K562 (cell line): ENCODE results near the gene SKIDA1. TPM values are rescaled to one million over a fixed set of nuclear protein-coding genes. Genes with fewer than 3 reads are reported as not detected.

ENCODE experiments used
- DDX20 ChIP-seq: fragments of 450-650 bp; IDR thresholded peaks from 2 replicates; pipeline ENCODE4 v1.6.1; 2016; ENCODE audit warnings: missing genetic modification characterization, low read depth, mild to moderate bottlenecking, missing compliant biosample characterization, moderate library complexity
- E2F6 ChIP-seq, 2 experiments: IDR thresholded peaks; 2 replicates each; pipeline ENCODE4 v1.6.1; 2011; ENCODE audit warnings: borderline replicate concordance in 1 of 2, control low read depth in 1 of 2, low read depth in 1 of 2, low read length in 1 of 2, mild to moderate bottlenecking in 1 of 2, mixed read lengths in 1 of 2, moderate library complexity in 1 of 2; ENCODE audit not compliant: insufficient read depth in 1 of 2, insufficient read length in 1 of 2, poor library complexity in 1 of 2, severe bottlenecking in 1 of 2; ENCODE audit errors: extremely low read depth in 1 of 2
- ETS2 ChIP-seq: IDR thresholded peaks from 2 replicates; pipeline ENCODE4 v1.6.1; 2016; ENCODE audit warnings: borderline replicate concordance, missing genetic modification characterization, mild to moderate bottlenecking, moderate library complexity, missing compliant biosample characterization; ENCODE audit not compliant: poor library complexity, severe bottlenecking
- GATAD2A ChIP-seq: fragments of 450-650 bp; IDR thresholded peaks from 2 replicates; pipeline ENCODE4 v1.6.1; 2017
- HSF4 ChIP-seq: fragments of 250-450 bp; sonication (Bioruptor Pico); IDR thresholded peaks from 2 replicates; pipeline ENCODE4 v2.1.2; 2022; ENCODE audit warnings: mild to moderate bottlenecking, moderate library complexity, borderline replicate concordance
- IFI16 ChIP-seq: fragments of 250-450 bp; sonication (Bioruptor Pico); IDR thresholded peaks from 2 replicates; pipeline ENCODE4 v2.1.2; 2022; ENCODE audit warnings: mild to moderate bottlenecking, inconsistent platforms
- L3MBTL2 ChIP-seq: fragments of 450-650 bp; IDR thresholded peaks from 2 replicates; pipeline ENCODE4 v1.6.1; 2016; ENCODE audit warnings: mild to moderate bottlenecking, moderate library complexity
- NCOA2 ChIP-seq, 2 experiments: fragments of 450-650 bp; IDR thresholded peaks; 2 replicates each; pipeline ENCODE4 v1.6.1; 2018; ENCODE audit warnings: mild to moderate bottlenecking in 2 of 2, moderate library complexity in 1 of 2; ENCODE audit not compliant: partially characterized antibody in 2 of 2
- POLR2AphosphoS5 ChIP-seq: IDR thresholded peaks from 2 replicates; pipeline ENCODE4 v1.6.1; 2011; ENCODE audit warnings: mild to moderate bottlenecking, low read depth, low read length, moderate library complexity; ENCODE audit not compliant: control insufficient read depth, insufficient read depth
- POU5F1 ChIP-seq: fragments of 150-350 bp; IDR thresholded peaks from 2 replicates; pipeline ENCODE4 v1.6.1; 2014; ENCODE audit warnings: borderline replicate concordance, low read length, low read depth, mild to moderate bottlenecking; ENCODE audit not compliant: partially characterized antibody
- PPARD ChIP-seq: fragments of 250-450 bp; sonication (Bioruptor Pico); IDR thresholded peaks from 2 replicates; pipeline ENCODE4 v1.8.0; 2022; ENCODE audit warnings: inconsistent platforms, mild to moderate bottlenecking, moderate library complexity
- RCOR1 ChIP-seq, 2 experiments: IDR thresholded peaks; 2 replicates each; pipeline ENCODE4 v1.6.1; 2012; ENCODE audit warnings: low read depth in 2 of 2, low read length in 2 of 2, borderline replicate concordance in 1 of 2, improper control_type of control experiment in 1 of 2
- SAFB2 ChIP-seq: fragments of 200-400 bp; formaldehyde crosslinking; IDR thresholded peaks from 2 replicates; pipeline ENCODE4 v1.6.1; 2018; ENCODE audit warnings: borderline replicate concordance, low read length, low read depth, moderate library complexity; ENCODE audit not compliant: severe bottlenecking
- STAT5A ChIP-seq: IDR thresholded peaks from 2 replicates; pipeline ENCODE4 v1.6.1; 2012; ENCODE audit warnings: low read length, inconsistent platforms, borderline replicate concordance
- TAF7 ChIP-seq: fragments of 450-650 bp; IDR thresholded peaks from 2 replicates; pipeline ENCODE4 v1.6.1; 2016; ENCODE audit warnings: missing genetic modification characterization, missing compliant biosample characterization
- ZKSCAN8 ChIP-seq: fragments of 200-800 bp; sonication (Bioruptor generic); IDR thresholded peaks from 2 replicates; pipeline ENCODE4 v1.6.1; 2016; ENCODE audit warnings: missing genetic modification characterization, missing compliant biosample characterization
- ZMIZ1 ChIP-seq, 2 experiments: fragments of 150-350 bp in 1 of 2; IDR thresholded peaks; 2 replicates each; pipeline ENCODE4 v1.6.1; 2012 to 2016; ENCODE audit warnings: low read depth in 2 of 2, low read length in 2 of 2, mild to moderate bottlenecking in 1 of 2, moderate library complexity in 1 of 2
- ZNF253 ChIP-seq: fragments of 250-450 bp; sonication (Bioruptor Pico); conservative IDR thresholded peaks from 2 replicates; pipeline ENCODE4 v1.6.1; 2021; ENCODE audit warnings: mild to moderate bottlenecking
- ZNF263 ChIP-seq: sonication (generic); formaldehyde crosslinking; IDR thresholded peaks from 2 replicates; pipeline ENCODE4 v1.8.0; 2022; ENCODE audit warnings: mild to moderate bottlenecking, missing genetic modification reagents, borderline replicate concordance
- polyA plus RNA-seq, 8 experiments: library from polyadenylated mRNA; depleted of rRNA in 4 of 8; stranded (reverse) in 5 of 8; unstranded in 3 of 8; fragments of >200 nt; fragmentation: Nextera tagmentation in 2 of 8; fragmentation: Illumina TruSeq in 1 of 8; extraction: Ambion mirVana in 2 of 8; extraction: Trizol in 1 of 8; gene quantifications; 2 replicates each; pipeline versions ENCODE4 v1.2.1 to v1.2.3, GENCODE V29; 2011 to 2014; ENCODE audit warnings: inconsistent platforms in 1 of 8, missing spikeins in 1 of 8
- total RNA-seq, 7 experiments: library from RNA; depleted of rRNA in 6 of 7; stranded (reverse); fragments of >200 nt in 6 of 7; fragmentation: Illumina TruSeq in 2 of 7; extraction: Trizol in 2 of 7; gene quantifications; 2 replicates each; pipeline versions ENCODE4 v1.2.1 to v1.2.3, GENCODE V29; 2011 to 2021; ENCODE audit warnings: low replicate concordance in 1 of 7

The SKIDA1 gene
- total and polyA plus RNA-seq, 9 of the 15 experiments (the other 6 are each of a cell fraction or from before 2014, with no cell fraction given): 0.05 to 1.1 (median 0.42) TPM

GRCh38 chr10:21525367-21526187, at the start of gene SKIDA1 (continued):
- no peak; a peak in 1 of 4 replicates for TF ChIP-seq ZMIZ1 (IDR thresholded peaks at IDR 0.05; ENCODE audit: low read depth in 2 of 2, low read length in 2 of 2)
- no peak for TF ChIP-seq HSF4
- no peak for TF ChIP-seq ZKSCAN8 (CRISPR knock-in tag)
- TF ChIP-seq DDX20: no peak
- TF ChIP-seq NCOA2 (IDR thresholded peaks at IDR 0.05; ENCODE audit: partially characterized antibody in 2 of 2): no peak
- TF ChIP-seq POLR2AphosphoS5: peak; percentile 85
- no peak for TF ChIP-seq IFI16
- no peak for TF ChIP-seq GATAD2A
- no peak for TF ChIP-seq SAFB2
- TF ChIP-seq TAF7 (tag): peak; percentile 83
- no peak for TF ChIP-seq ETS2 (tag)
- TF ChIP-seq L3MBTL2: peak; percentile 84
- peak; percentile 22; the same call in 1 of the 2 replicates for TF ChIP-seq STAT5A
- peak; percentile 55 to 85 for TF ChIP-seq E2F6 (IDR thresholded peaks at IDR 0.05; ENCODE audit: borderline replicate concordance in 1 of 2, extremely low read depth in 1 of 2, insufficient read depth in 1 of 2, insufficient read length in 1 of 2, low read depth in 1 of 2, low read length in 1 of 2, poor library complexity in 1 of 2, severe bottlenecking in 1 of 2)
- no peak for TF ChIP-seq POU5F1
- no peak; the same call in 1 of the 2 replicates for TF ChIP-seq ZNF263 (CRISPR knock-in tag)
- TF ChIP-seq RCOR1 (IDR thresholded peaks at IDR 0.05; ENCODE audit: borderline replicate concordance in 1 of 2, low read depth in 2 of 2, low read length in 2 of 2): peak in 1 of 2 experiments; percentile 17; a peak in 1 of 4 replicates
- no peak for TF ChIP-seq PPARD (CRISPR knock-in tag)
- TF ChIP-seq ZNF253: no peak
